IMR-90 (cell line): ENCODE results near the gene ZFP57. TPM values are rescaled to one million over a fixed set of nuclear protein-coding genes. Genes with fewer than 3 reads are reported as not detected.

ENCODE experiments used
- ATAC-seq: fragments of 200-7000 bp; cut with Tn5 transposase; 2 replicates; pipeline ENCODE4 v1.9.1; 2020; ENCODE audit warnings: low read depth, mild to moderate bottlenecking, moderate library complexity
- BruUV-seq: library from RNA; stranded (reverse); fragments of 400-500 nt; replicated peaks from 2 replicates; lab custom pipeline; 2021; lab: Mats Ljungman, UMichigan
- CTCF ChIA-PET: fragments of 300-600 bp; formaldehyde crosslinking; extraction: SDS; loops from one replicate; lab custom pipeline; 2021; ENCODE audit warnings: antibody characterized with exemption; lab: Yijun Ruan, JAX
- POLR2A ChIA-PET: fragments of 300-600 bp; sonication (Branson Sonifier 250); formaldehyde crosslinking; loops from one replicate; lab custom pipeline; 2022; ENCODE audit warnings: antibody characterized with exemption; ENCODE audit not compliant: unreplicated experiment; lab: Charles Lee
- DNase-seq: peaks from one replicate; pipeline ENCODE4 v3.0.0; 2013
- H2AFZ ChIP-seq: replicated peaks from 2 replicates; pipeline ENCODE3; 2013; ENCODE audit warnings: low read length, mild to moderate bottlenecking; ENCODE audit not compliant: poor library complexity
- H2AK5ac ChIP-seq: 2 replicates; pipeline ENCODE4 v1.6.1; 2013; ENCODE audit warnings: low read depth, low read length, inconsistent platforms
- H2AK9ac ChIP-seq: replicated peaks from 2 replicates; pipeline ENCODE3; 2013; ENCODE audit warnings: mild to moderate bottlenecking, low read depth, low read length, moderate library complexity; ENCODE audit not compliant: poor library complexity
- H2BK120ac ChIP-seq: 2 replicates; pipeline ENCODE4 v1.6.1; 2013; ENCODE audit warnings: low read depth, low read length, inconsistent platforms
- H2BK15ac ChIP-seq: 3 replicates; pipeline ENCODE4 v1.6.1; 2013; ENCODE audit warnings: low read depth, low read length, inconsistent platforms
- H2BK20ac ChIP-seq: 2 replicates; pipeline ENCODE4 v1.6.1; 2013; ENCODE audit warnings: low read depth, mild to moderate bottlenecking, inconsistent platforms, low read length, moderate library complexity
- H2BK5ac ChIP-seq: 2 replicates; pipeline ENCODE4 v1.6.1; 2013; ENCODE audit warnings: mild to moderate bottlenecking, low read depth, low read length, inconsistent platforms; ENCODE audit not compliant: poor library complexity, severe bottlenecking
- H3K14ac ChIP-seq: replicated peaks from 2 replicates; pipeline ENCODE4 v1.6.1; 2013; ENCODE audit warnings: low read depth, low read length, inconsistent platforms
- H3K18ac ChIP-seq: 2 replicates; pipeline ENCODE4 v1.6.1; 2013; ENCODE audit warnings: low read depth, low read length, control low read depth
- H3K23ac ChIP-seq: 2 replicates; pipeline ENCODE4 v1.6.1; 2013; ENCODE audit warnings: low read depth, low read length, inconsistent platforms
- H3K27ac ChIP-seq: 2 replicates; pipeline ENCODE4 v1.5.1; 2013; ENCODE audit warnings: mild to moderate bottlenecking, control low read depth, low read length; ENCODE audit not compliant: insufficient read depth
- H3K27me3 ChIP-seq: 2 replicates; pipeline ENCODE4 v1.6.1; 2013; ENCODE audit warnings: low read length; ENCODE audit not compliant: control insufficient read depth, insufficient read depth
- H3K36me3 ChIP-seq: 2 replicates; pipeline ENCODE4 v1.6.1; 2013; ENCODE audit warnings: low read length, mixed read lengths; ENCODE audit not compliant: control insufficient read depth, insufficient read depth
- H3K4ac ChIP-seq: 2 replicates; pipeline ENCODE4 v1.6.1; 2013; ENCODE audit warnings: low read depth, low read length, inconsistent platforms
- H3K4me1 ChIP-seq: 2 replicates; pipeline ENCODE4 v1.6.1; 2013; ENCODE audit warnings: low read length, mixed read lengths; ENCODE audit not compliant: control insufficient read depth, insufficient read depth
- H3K4me2 ChIP-seq: 2 replicates; pipeline ENCODE4 v1.6.1; 2013; ENCODE audit warnings: low read depth, mild to moderate bottlenecking, control low read depth, low read length, moderate library complexity
- H3K4me3 ChIP-seq: 2 replicates; pipeline ENCODE4 v1.5.1; 2013; ENCODE audit warnings: low read depth, mild to moderate bottlenecking, control low read depth, low read length, moderate library complexity; ENCODE audit not compliant: insufficient read depth
- H3K56ac ChIP-seq: 2 replicates; pipeline ENCODE4 v1.6.1; 2013; ENCODE audit warnings: low read length, inconsistent platforms; ENCODE audit not compliant: insufficient read depth; ENCODE audit errors: extremely low read depth
- H3K79me1 ChIP-seq, 2 experiments: 2 replicates each; pipeline ENCODE4 v1.6.1; 2013; ENCODE audit warnings: low read length in 2 of 2, inconsistent platforms in 1 of 2, low read depth in 1 of 2
- H3K9ac ChIP-seq: 2 replicates; pipeline ENCODE4 v1.6.1; 2013; ENCODE audit warnings: low read depth, low read length, control low read depth
- H3K9me1 ChIP-seq: 2 replicates; pipeline ENCODE4 v1.6.1; 2013; ENCODE audit warnings: low read length, inconsistent platforms; ENCODE audit not compliant: insufficient read depth
- H3K9me3 ChIP-seq: 2 replicates; pipeline ENCODE4 v1.6.1; 2013; ENCODE audit warnings: low read length; ENCODE audit not compliant: control insufficient read depth, insufficient read depth
- H4K20me1 ChIP-seq: 2 replicates; pipeline ENCODE4 v1.6.1; 2013; ENCODE audit warnings: low read length, inconsistent platforms; ENCODE audit not compliant: insufficient read depth
- H4K5ac ChIP-seq: 2 replicates; pipeline ENCODE4 v1.6.1; 2013; ENCODE audit warnings: mild to moderate bottlenecking, low read depth, low read length, control low read depth
- H4K8ac ChIP-seq, 2 experiments: 2 replicates each; pipeline ENCODE4 v1.6.1; 2013; ENCODE audit warnings: low read depth in 2 of 2, low read length in 2 of 2, control low read depth in 1 of 2, inconsistent platforms in 1 of 2
- H4K91ac ChIP-seq: 2 replicates; pipeline ENCODE4 v1.6.1; 2013; ENCODE audit warnings: low read depth, low read length, inconsistent platforms; ENCODE audit not compliant: insufficient read depth
- BHLHE40 ChIP-seq: fragments of 150-350 bp; IDR thresholded peaks from 2 replicates; pipeline ENCODE4 v1.6.1; 2016; ENCODE audit warnings: mild to moderate bottlenecking, low read depth, low read length
- CEBPB ChIP-seq: IDR thresholded peaks from 2 replicates; pipeline ENCODE4 v1.6.1; 2012; ENCODE audit warnings: low read depth, low read length, improper control_type of control experiment
- CHD1 ChIP-seq: IDR thresholded peaks from 2 replicates; pipeline ENCODE4 v1.6.1; 2012; ENCODE audit warnings: low read depth, low read length, improper control_type of control experiment
- ELK1 ChIP-seq: fragments of 150-350 bp; IDR thresholded peaks from 2 replicates; pipeline ENCODE4 v1.6.1; 2016; ENCODE audit warnings: low read depth, mild to moderate bottlenecking, low read length, moderate library complexity, borderline replicate concordance
- FOS ChIP-seq: fragments of 150-350 bp; IDR thresholded peaks from 2 replicates; pipeline ENCODE4 v1.6.1; 2016; ENCODE audit warnings: low read depth, low read length
- MAFK ChIP-seq: IDR thresholded peaks from 2 replicates; pipeline ENCODE4 v1.6.1; 2012; ENCODE audit warnings: low read depth, low read length, improper control_type of control experiment
- MAZ ChIP-seq: IDR thresholded peaks from 2 replicates; pipeline ENCODE4 v1.6.1; 2012; ENCODE audit warnings: low read depth, mild to moderate bottlenecking, low read length, improper control_type of control experiment, moderate library complexity, borderline replicate concordance
- MXI1 ChIP-seq: IDR thresholded peaks from 2 replicates; pipeline ENCODE4 v1.6.1; 2012; ENCODE audit warnings: low read depth, mild to moderate bottlenecking, low read length, moderate library complexity, borderline replicate concordance
- NFE2L2 ChIP-seq: fragments of 150-350 bp; IDR thresholded peaks from 2 replicates; pipeline ENCODE4 v1.6.1; 2016; ENCODE audit warnings: low read depth, mild to moderate bottlenecking, low read length
- POLR2A ChIP-seq: IDR thresholded peaks from 2 replicates; pipeline ENCODE4 v1.6.1; 2012; ENCODE audit warnings: mild to moderate bottlenecking, low read depth, low read length
- RAD21 ChIP-seq: IDR thresholded peaks from 2 replicates; pipeline ENCODE4 v1.6.1; 2012; ENCODE audit warnings: low read length, improper control_type of control experiment
- RCOR1 ChIP-seq: IDR thresholded peaks from 2 replicates; pipeline ENCODE4 v1.6.1; 2012; ENCODE audit warnings: mild to moderate bottlenecking, low read length, improper control_type of control experiment; ENCODE audit not compliant: insufficient replicate concordance
- RFX5 ChIP-seq: IDR thresholded peaks from 2 replicates; pipeline ENCODE4 v1.8.0; 2012; ENCODE audit warnings: low read depth, mild to moderate bottlenecking, low read length, moderate library complexity
- SMC3 ChIP-seq: fragments of 150-350 bp; IDR thresholded peaks from 2 replicates; pipeline ENCODE4 v1.6.1; 2016; ENCODE audit warnings: low read depth, mild to moderate bottlenecking, antibody characterized with exemption, low read length, moderate library complexity
- USF2 ChIP-seq: fragments of 150-350 bp; IDR thresholded peaks from 2 replicates; pipeline ENCODE4 v1.6.1; 2017; ENCODE audit warnings: mild to moderate bottlenecking, antibody characterized with exemption, low read length, low read depth
- whole genome bisulfite sequencing, 2 experiments: methylation state at CpG; one replicate each; pipeline versions ENCODE4 v1.1.5 to v1.1.7; 2013; ENCODE audit warnings: missing lambda C conversion rate in 2 of 2; ENCODE audit not compliant: insufficient read length in 1 of 2; ENCODE audit errors: extremely low coverage in 2 of 2; 5-methylcytosine and 5-hydroxymethylcytosine counted together
- dilution Hi-C: fragments of 300-500 bp; cut with HindIII; formaldehyde crosslinking; loops from one replicate; pipeline ENCODE4 v1.14.3; 2018; ENCODE audit warnings: low sequenced_read_pairs; ENCODE audit not compliant: unreplicated experiment
- in situ Hi-C: fragments of 300-500 bp; cut with MboI; formaldehyde crosslinking; loops from 3 replicates; pipeline ENCODE4 v1.14.3; 2019; ENCODE audit warnings: low sequenced_read_pairs, inconsistent platforms, mixed read lengths
- intact Hi-C: fragments of 100-400 bp; cut with micrococcal nuclease; formaldehyde crosslinking; loops from 2 replicates; pipeline ENCODE4 v1.10.0; 2022
- polyA plus RNA-seq, 3 experiments: library from polyadenylated mRNA; depleted of rRNA; stranded (reverse); fragments of >200 nt; gene quantifications; 2 replicates each; pipeline ENCODE4 v1.2.3, GENCODE V29; 2012; ENCODE audit warnings: low replicate concordance in 1 of 3
- total RNA-seq: library from RNA; depleted of rRNA; stranded (reverse); fragments of >200 nt; gene quantifications from 2 replicates; pipeline ENCODE4 v1.2.3, GENCODE V29; 2012
- TF ChIP-seq, protein P1 (sequence below): conservative IDR thresholded peaks from 2 replicates; pipeline ENCODE4 v1.5.1; 2012; ENCODE audit warnings: mild to moderate bottlenecking, low read depth, low read length, improper control_type of control experiment

The ZFP57 gene
- total and polyA plus RNA-seq, 2 of the 4 experiments (the other 2 are of a cell fraction), result not detected

DNA sequence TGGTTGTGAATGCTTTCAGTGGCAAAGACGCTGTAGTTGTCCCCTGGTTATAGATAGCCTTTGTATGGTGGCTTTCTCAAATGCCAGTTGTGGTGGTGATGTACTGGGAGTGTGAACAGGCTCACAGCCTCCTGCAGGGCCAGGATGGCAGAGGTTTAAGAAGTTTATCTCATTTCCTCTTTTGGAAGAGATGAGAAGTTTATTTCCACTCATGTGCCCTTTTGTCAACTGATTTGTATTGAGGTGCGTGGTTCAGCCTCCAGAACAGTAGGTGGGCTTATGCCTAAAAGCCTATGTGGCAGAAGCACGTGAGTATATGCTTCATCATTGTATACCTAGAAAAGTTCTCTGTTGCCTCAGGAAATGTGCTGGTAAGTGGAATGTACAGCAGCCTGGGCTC, 13.7 kb upstream of the ZFP57 start:
- H4K5ac ChIP-seq, result no peak overlapping the region
- no peak overlapping the region for H4K91ac ChIP-seq
- TF ChIP-seq RCOR1 (no peak), CHD1 (no peak), POLR2A (no peak), FOS (no peak), RAD21 (no peak), NFE2L2 (no peak), ELK1 (no peak), USF2 (no peak), BHLHE40 (no peak), MAZ (no peak), CEBPB (no peak), RFX5 (no peak), MAFK (no peak), SMC3 (no peak), MXI1 (no peak)
- TF ChIP-seq, protein P1, sequence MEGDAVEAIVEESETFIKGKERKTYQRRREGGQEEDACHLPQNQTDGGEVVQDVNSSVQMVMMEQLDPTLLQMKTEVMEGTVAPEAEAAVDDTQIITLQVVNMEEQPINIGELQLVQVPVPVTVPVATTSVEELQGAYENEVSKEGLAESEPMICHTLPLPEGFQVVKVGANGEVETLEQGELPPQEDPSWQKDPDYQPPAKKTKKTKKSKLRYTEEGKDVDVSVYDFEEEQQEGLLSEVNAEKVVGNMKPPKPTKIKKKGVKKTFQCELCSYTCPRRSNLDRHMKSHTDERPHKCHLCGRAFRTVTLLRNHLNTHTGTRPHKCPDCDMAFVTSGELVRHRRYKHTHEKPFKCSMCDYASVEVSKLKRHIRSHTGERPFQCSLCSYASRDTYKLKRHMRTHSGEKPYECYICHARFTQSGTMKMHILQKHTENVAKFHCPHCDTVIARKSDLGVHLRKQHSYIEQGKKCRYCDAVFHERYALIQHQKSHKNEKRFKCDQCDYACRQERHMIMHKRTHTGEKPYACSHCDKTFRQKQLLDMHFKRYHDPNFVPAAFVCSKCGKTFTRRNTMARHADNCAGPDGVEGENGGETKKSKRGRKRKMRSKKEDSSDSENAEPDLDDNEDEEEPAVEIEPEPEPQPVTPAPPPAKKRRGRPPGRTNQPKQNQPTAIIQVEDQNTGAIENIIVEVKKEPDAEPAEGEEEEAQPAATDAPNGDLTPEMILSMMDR, result no peak
- no peak overlapping the region for H2AK5ac ChIP-seq
- H2BK5ac ChIP-seq, result no peak overlapping the region
- H3K4me1 ChIP-seq, result no peaks in the 10 kb centered on the region
- H2BK15ac ChIP-seq, result no peak overlapping the region
- no peak overlapping the region for H2BK20ac ChIP-seq
- no peak overlapping the region for H3K14ac ChIP-seq
- no peak for DNase-seq
- H3K27ac ChIP-seq, result no peak overlapping the region
- 28% methylated on average over 2 of the region's 3 CpGs; no CpG with 5 or more reads in 1 of the 2 experiments for WGBS, 2 experiments
- peaks cover 2% of the 10 kb centered on the region; the same call in 1 of the 2 replicates for H3K9me3 ChIP-seq
- in situ Hi-C loops (no loop called here), dilution Hi-C loops (no loop called here), intact Hi-C loops (no loop called here)
- H3K4ac ChIP-seq, result no peak overlapping the region
- ChIA-PET CTCF (no interaction called here), POLR2A (no interaction called here)
- no peaks in the 10 kb centered on the region for H3K79me1 ChIP-seq
- no TSS peak for BruUV-seq
- no peak overlapping the region for H3K9ac ChIP-seq
- no peak for ATAC-seq
- no peaks in the 10 kb centered on the region for H3K27me3 ChIP-seq
- no peak overlapping the region for H3K18ac ChIP-seq
- H3K9me1 ChIP-seq, result no peaks in the 10 kb centered on the region
- H4K8ac ChIP-seq, result no peak overlapping the region
- H2AK9ac ChIP-seq, result no peak overlapping the region
- no peak overlapping the region for H3K56ac ChIP-seq
- no peak overlapping the region for H3K4me3 ChIP-seq
- H3K4me2 ChIP-seq, result no peak overlapping the region
- H3K36me3 ChIP-seq, result no peaks in the 10 kb centered on the region
- no peak overlapping the region for H2BK120ac ChIP-seq
- no peaks in the 10 kb centered on the region for H4K20me1 ChIP-seq
- no peak overlapping the region for H3K23ac ChIP-seq
- no peak overlapping the region for H2AFZ ChIP-seq
